Astrocyte of the cerebellum (primary cell): ENCODE data around the gene CROCC.
"Not testable (repeated sequence)": the region's sequence is repeated elsewhere in the genome, so short reads cannot be mapped to it uniquely, and the experiment has no call there.

Experiments used
- DNase-seq: peaks from one replicate; pipeline ENCODE4 v3.0.0-alpha.2; 2011; ENCODE audit warnings: low read depth
- H3K4me3 ChIP-seq: 2 replicates; pipeline ENCODE4 v1.5.1; 2011; ENCODE audit warnings: mild to moderate bottlenecking, low read depth, low read length, moderate library complexity
- CTCF ChIP-seq: IDR thresholded peaks from 2 replicates; pipeline ENCODE4 v1.5.1; 2012; ENCODE audit warnings: low read length, low read depth, moderate library complexity, mild to moderate bottlenecking; ENCODE audit errors: missing control alignments
- in situ Hi-C: cut with HindIII; loops from 2 replicates; pipeline ENCODE4 v1.10.0; 2017; ENCODE audit warnings: low sequenced_read_pairs

Gene CROCC

GRCh38 chr1:16888860-16889816 is 32.6 kb upstream of the CROCC start:
- in situ Hi-C loops, result no loop called here
- no peak for DNase-seq

GRCh38 chr1:16890539-16891021 is 31.2 kb upstream of the CROCC start:
- DNase-seq, in situ Hi-C loops, H3K4me3 ChIP-seq: not testable (repeated sequence)

More at GRCh38 chr1:16888860-16889816, 32.6 kb upstream of the CROCC start:
- no peak for TF ChIP-seq CTCF
- H3K4me3 ChIP-seq, result peak overlapping the region; percentile 37

GRCh38 chr1:16891057-16891456 is 30.7 kb upstream of the CROCC start:
- DNase-seq, H3K4me3 ChIP-seq, in situ Hi-C loops: not testable (repeated sequence)

- H3K4me3 ChIP-seq, DNase-seq, in situ Hi-C loops: not testable (repeated sequence)
These were observed 28.7 kb upstream of the CROCC start for GRCh38 chr1:16892978-16893525.

GRCh38 chr1:16893796-16894195 is 27.9 kb upstream of the CROCC start:
- in situ Hi-C loops, H3K4me3 ChIP-seq, DNase-seq: not testable (repeated sequence)

GRCh38 chr1:16894338-16894737 is 27.4 kb upstream of the CROCC start:
- DNase-seq, H3K4me3 ChIP-seq, in situ Hi-C loops: not testable (repeated sequence)

GRCh38 chr1:16895233-16895597 is 26.5 kb upstream of the CROCC start:
- H3K4me3 ChIP-seq, result peak overlapping the region; percentile 30
- in situ Hi-C loops, DNase-seq: not testable (repeated sequence)

- DNase-seq, result peak; percentile 97
- peak within 1 kb of the TSS; percentile 30 for H3K4me3 ChIP-seq
- in situ Hi-C loops, result not testable (repeated sequence)
These were observed 26.0 kb upstream of the CROCC start, which contains the start of gene RNU1-2 for GRCh38 chr1:16895598-16896315. RNU1-2 (plus strand) TSS chr1:16895980.

GRCh38 chr1:16896316-16897055 is 25.2 kb upstream of the CROCC start:
- in situ Hi-C loops, result not testable (repeated sequence)
- peak; percentile 37 for DNase-seq
- H3K4me3 ChIP-seq, result peak overlapping the region; percentile 7

- DNase-seq, in situ Hi-C loops: not testable (repeated sequence)
These were observed 24.1 kb upstream of the CROCC start for GRCh38 chr1:16897653-16898052.

GRCh38 chr1:16898298-16898697 is 23.4 kb upstream of the CROCC start:
- in situ Hi-C loops, DNase-seq, H3K4me3 ChIP-seq: not testable (repeated sequence)

More at GRCh38 chr1:16897653-16898052, 24.1 kb upstream of the CROCC start:
- H3K4me3 ChIP-seq, result not testable (repeated sequence)

- in situ Hi-C loops, DNase-seq, H3K4me3 ChIP-seq: not testable (repeated sequence)
These were observed 22.7 kb upstream of the CROCC start for GRCh38 chr1:16899020-16899419.
